ENCODE data around the gene PCYT1B. TPM values are rescaled to one million over a fixed set of nuclear protein-coding genes. Genes with fewer than 3 reads are reported as not detected.

The PCYT1B gene
- total RNA-seq, 1 donor from 2014 or later: 0.10 TPM

DNA sequence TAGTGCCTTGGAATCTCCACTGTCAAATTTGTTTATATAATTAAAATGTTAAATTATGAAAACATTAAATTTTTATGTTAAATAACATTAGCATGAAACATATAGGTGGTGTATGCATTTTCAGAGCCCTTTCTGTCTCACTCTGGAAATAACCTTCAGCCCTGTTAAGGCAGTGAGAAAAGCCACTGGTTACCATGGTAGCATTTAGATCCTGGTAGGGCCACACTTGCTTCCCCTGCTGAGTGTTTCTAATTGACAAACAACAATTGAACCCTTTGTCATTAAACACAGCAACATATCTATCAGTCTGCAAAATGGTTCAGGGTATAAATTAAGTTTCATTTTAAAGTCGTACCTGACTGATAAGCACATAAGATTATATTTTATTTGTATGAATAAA is 118.5 kb downstream of the PCYT1B start:
- DNase-seq (ENCODE audit: low spot score): no peak

DNA sequence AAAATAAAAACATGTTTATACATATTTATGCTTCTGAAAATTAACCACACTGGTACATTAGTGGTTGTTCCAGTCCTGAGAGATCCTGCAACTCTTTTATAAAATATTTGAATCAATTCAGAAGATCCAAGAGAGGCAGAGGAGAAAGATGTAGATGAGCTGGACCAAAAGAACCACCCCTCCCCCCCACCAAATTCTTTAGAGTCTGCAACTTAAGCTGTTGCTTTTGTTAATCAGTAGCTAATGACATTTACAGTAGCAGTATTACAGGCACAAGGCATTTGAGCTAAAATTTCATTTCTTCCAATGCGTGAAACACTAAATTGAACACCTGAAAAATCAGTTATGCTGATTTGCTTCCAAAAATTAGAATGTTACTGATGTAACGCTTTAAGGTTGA is 120.5 kb downstream of the PCYT1B start:
- DNase-seq (ENCODE audit: low spot score): no peak

DNA sequence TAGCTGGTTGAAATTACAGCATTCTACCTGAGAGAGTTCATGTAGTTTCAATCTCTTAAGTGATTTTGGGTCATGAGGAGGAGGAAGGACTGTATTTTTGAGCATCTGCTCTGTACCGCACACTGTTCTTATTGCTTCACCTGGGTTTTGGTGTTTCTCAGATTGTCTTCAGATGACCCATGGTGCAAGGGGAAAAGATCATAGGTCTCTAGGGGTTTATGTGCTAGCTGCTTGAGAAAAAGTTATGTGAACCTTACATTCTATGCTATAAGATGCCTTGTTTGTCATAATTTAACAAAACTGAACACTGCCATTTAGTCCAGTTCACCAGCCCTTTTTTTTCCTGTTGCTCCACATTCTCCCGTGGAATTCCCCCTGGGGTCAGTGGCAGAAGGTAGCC is 121.7 kb downstream of the PCYT1B start:
- DNase-seq (ENCODE audit: low spot score): no peak

DNA sequence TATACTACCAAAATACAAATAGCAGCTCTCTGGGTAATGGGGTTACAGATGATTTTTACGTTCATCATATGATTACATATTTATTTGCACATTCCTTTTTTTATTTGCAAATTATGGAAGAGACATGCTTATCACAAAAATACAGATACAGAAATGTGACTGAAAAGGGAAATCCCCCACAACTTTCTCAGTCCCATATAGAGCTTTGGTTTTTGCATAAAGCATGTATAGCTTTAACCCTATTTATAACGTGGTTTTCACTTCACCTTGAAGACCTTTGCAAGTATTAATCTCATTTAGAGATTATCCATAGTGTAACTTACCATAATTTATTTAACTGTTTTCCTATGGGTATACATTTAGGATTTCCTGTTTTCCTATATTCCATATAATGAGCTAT is 126.7 kb downstream of the PCYT1B start:
- no peak for DNase-seq (ENCODE audit: low spot score)

DNA sequence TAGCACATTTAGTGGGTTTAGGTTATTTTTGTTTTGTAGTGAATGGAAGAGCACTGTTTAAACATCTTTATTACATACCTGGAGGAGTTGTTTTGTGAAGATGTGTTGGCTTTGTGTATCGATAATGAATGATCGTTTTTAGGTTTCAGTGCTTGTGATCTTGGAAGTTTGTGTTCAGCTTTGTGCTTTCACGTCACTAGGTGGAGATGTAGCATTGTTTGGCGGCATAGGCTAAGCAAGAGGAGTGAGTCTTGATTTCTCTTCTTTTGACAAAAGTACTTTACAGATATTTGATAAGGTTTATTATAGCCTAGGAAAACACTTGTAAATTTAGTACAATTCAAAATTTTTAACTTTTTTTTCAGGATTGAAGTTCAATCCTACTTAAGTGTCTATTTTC is 131.7 kb downstream of the PCYT1B start:
- no peak for DNase-seq (ENCODE audit: low spot score)

DNA sequence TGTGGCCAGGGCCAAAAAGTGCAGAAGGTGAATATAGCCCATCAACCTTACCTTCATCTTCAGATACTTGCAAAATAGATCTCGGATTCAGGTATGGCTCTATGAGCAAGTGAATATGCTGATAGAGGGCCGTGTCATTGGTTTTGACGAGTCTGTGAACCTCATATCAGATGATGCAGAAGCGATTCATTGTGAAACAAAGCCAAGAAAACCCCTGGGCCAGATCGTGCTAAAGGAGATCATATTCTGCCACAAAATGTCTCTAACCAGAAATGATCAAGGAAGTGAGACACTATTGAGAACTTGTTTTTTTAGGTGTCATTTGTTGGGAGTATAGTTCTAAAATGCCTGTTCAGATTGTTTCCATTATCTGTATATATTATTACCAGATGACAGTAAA is 133.7 kb downstream of the PCYT1B start:
- no peak for DNase-seq (ENCODE audit: low spot score)

DNA sequence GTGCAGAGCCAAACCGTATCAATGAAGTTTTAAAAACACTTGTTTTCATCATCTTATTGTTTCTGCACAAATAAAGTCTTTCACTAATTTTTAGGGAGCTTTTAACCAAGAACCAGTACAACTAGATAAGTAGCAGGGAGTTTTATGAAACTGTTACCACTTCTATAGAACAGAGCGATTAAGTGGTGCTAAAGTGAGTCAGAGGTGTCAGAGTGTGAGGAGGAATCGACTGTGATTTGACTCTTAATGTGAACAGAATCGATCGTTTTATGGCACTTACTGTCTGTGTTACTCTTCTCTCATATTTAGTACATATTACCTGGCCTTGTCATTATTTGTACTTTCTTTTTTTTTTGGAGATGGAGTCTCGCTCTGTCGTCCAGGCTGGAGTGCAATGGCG is 138.8 kb downstream of the PCYT1B start:
- DNase-seq (ENCODE audit: low spot score): no peak

Other genes with a start within 250 kb of the PCYT1B start
- 8.5 TPM for gene PDK3, start 182.1 kb downstream of the PCYT1B start, total RNA-seq
- 9.0 TPM for gene POLA1, start 46.6 kb upstream of the PCYT1B start, total RNA-seq